ENCODE data around the gene SEL1L3. TPM values are rescaled to one million over a fixed set of nuclear protein-coding genes. Genes with fewer than 3 reads are reported as not detected.
A peak's percentile ranks its signal among the peaks of the same experiment; 100 is the strongest.

SEL1L3 gene
- total and polyA plus RNA-seq, 9 of the 15 experiments (the other 6 are each of a cell fraction or from before 2014, with no cell fraction given), result 10.0 to 44.3 (median 21.6) TPM

GRCh38 chr4:25861280-25861950 lies 1.4 kb downstream of the SEL1L3 start (continued):
- TF ChIP-seq ZNF347 (CRISPR knock-in tag; IDR thresholded peaks at IDR 0.05; ENCODE audit: low read depth) (no peak), BCL6 (CRISPR knock-in tag; IDR thresholded peaks at IDR 0.05) (no peak), ELF1 (tag; IDR thresholded peaks at IDR 0.05) (no peak), CBX1 (IDR thresholded peaks at IDR 0.05; ENCODE audit: low read depth) (no peak), TEAD1 (CRISPR knock-in tag; IDR thresholded peaks at IDR 0.05) (0 out of 4 replicates have a peak, but pooled peaks of 1 of the 2 experiments have one; percentile 23), ZNF699 (CRISPR knock-in tag; IDR thresholded peaks at IDR 0.05; ENCODE audit: insufficient replicate concordance) (no peak), ZNF384 (IDR thresholded peaks at IDR 0.05; ENCODE audit: low read depth, low read length) (peak; percentile 97), RB1 (IDR thresholded peaks at IDR 0.05; ENCODE audit: low read depth) (no peak), FOSL1 (tag; conservative IDR thresholded peaks at IDR 0.05) (peak; percentile 52; the same call in 1 of the 2 replicates), JUND (IDR thresholded peaks at IDR 0.05; ENCODE audit: borderline replicate concordance, low read depth, low read length) (peak; percentile 85), JUND (tag; IDR thresholded peaks at IDR 0.05; ENCODE audit: borderline replicate concordance, low read depth, low read length) (peak; percentile 82; the same call in 2 of the 3 replicates), NFE2L1 (tag; IDR thresholded peaks at IDR 0.05; ENCODE audit: borderline replicate concordance, low read depth) (peak; percentile 92), CHD1 (IDR thresholded peaks at IDR 0.05; ENCODE audit: low read length) (no peak), PRMT5 (CRISPR knock-in tag; IDR thresholded peaks at IDR 0.05) (no peak), ZNF253 (CRISPR knock-in tag; conservative IDR thresholded peaks at IDR 0.05) (no peak), ATF7 (IDR thresholded peaks at IDR 0.05) (peak; percentile 76), MAFG (tag; conservative IDR thresholded peaks at IDR 0.05) (peak; percentile 100)
- TF ChIP-seq, protein P1, sequence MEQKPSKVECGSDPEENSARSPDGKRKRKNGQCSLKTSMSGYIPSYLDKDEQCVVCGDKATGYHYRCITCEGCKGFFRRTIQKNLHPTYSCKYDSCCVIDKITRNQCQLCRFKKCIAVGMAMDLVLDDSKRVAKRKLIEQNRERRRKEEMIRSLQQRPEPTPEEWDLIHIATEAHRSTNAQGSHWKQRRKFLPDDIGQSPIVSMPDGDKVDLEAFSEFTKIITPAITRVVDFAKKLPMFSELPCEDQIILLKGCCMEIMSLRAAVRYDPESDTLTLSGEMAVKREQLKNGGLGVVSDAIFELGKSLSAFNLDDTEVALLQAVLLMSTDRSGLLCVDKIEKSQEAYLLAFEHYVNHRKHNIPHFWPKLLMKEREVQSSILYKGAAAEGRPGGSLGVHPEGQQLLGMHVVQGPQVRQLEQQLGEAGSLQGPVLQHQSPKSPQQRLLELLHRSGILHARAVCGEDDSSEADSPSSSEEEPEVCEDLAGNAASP (IDR thresholded peaks at IDR 0.05), result no peak
- TF ChIP-seq, protein P2, sequence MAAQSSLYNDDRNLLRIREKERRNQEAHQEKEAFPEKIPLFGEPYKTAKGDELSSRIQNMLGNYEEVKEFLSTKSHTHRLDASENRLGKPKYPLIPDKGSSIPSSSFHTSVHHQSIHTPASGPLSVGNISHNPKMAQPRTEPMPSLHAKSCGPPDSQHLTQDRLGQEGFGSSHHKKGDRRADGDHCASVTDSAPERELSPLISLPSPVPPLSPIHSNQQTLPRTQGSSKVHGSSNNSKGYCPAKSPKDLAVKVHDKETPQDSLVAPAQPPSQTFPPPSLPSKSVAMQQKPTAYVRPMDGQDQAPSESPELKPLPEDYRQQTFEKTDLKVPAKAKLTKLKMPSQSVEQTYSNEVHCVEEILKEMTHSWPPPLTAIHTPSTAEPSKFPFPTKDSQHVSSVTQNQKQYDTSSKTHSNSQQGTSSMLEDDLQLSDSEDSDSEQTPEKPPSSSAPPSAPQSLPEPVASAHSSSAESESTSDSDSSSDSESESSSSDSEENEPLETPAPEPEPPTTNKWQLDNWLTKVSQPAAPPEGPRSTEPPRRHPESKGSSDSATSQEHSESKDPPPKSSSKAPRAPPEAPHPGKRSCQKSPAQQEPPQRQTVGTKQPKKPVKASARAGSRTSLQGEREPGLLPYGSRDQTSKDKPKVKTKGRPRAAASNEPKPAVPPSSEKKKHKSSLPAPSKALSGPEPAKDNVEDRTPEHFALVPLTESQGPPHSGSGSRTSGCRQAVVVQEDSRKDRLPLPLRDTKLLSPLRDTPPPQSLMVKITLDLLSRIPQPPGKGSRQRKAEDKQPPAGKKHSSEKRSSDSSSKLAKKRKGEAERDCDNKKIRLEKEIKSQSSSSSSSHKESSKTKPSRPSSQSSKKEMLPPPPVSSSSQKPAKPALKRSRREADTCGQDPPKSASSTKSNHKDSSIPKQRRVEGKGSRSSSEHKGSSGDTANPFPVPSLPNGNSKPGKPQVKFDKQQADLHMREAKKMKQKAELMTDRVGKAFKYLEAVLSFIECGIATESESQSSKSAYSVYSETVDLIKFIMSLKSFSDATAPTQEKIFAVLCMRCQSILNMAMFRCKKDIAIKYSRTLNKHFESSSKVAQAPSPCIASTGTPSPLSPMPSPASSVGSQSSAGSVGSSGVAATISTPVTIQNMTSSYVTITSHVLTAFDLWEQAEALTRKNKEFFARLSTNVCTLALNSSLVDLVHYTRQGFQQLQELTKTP (IDR thresholded peaks at IDR 0.05; ENCODE audit: low read depth in 1 of 2, partially characterized antibody in 2 of 2), result no peak
- TF ChIP-seq, protein P3, sequence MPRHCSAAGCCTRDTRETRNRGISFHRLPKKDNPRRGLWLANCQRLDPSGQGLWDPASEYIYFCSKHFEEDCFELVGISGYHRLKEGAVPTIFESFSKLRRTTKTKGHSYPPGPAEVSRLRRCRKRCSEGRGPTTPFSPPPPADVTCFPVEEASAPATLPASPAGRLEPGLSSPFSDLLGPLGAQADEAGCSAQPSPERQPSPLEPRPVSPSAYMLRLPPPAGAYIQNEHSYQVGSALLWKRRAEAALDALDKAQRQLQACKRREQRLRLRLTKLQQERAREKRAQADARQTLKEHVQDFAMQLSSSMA (CRISPR knock-in tag; IDR thresholded peaks at IDR 0.05), result no peak
- TF ChIP-seq, protein P4, sequence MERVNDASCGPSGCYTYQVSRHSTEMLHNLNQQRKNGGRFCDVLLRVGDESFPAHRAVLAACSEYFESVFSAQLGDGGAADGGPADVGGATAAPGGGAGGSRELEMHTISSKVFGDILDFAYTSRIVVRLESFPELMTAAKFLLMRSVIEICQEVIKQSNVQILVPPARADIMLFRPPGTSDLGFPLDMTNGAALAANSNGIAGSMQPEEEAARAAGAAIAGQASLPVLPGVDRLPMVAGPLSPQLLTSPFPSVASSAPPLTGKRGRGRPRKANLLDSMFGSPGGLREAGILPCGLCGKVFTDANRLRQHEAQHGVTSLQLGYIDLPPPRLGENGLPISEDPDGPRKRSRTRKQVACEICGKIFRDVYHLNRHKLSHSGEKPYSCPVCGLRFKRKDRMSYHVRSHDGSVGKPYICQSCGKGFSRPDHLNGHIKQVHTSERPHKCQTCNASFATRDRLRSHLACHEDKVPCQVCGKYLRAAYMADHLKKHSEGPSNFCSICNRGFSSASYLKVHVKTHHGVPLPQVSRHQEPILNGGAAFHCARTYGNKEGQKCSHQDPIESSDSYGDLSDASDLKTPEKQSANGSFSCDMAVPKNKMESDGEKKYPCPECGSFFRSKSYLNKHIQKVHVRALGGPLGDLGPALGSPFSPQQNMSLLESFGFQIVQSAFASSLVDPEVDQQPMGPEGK (CRISPR knock-in tag; IDR thresholded peaks at IDR 0.05; ENCODE audit: borderline replicate concordance), result no peak
